Measurements from ENCODE around the gene C19orf67. TPM values are rescaled to one million over a fixed set of nuclear protein-coding genes. Genes with fewer than 3 reads are reported as not detected.

C19orf67 gene
- total and polyA plus RNA-seq, 2 of the 13 experiments (the other 11 are each of a cell fraction or from before 2014, with no cell fraction given): 0.11 to 0.32 TPM

DNA sequence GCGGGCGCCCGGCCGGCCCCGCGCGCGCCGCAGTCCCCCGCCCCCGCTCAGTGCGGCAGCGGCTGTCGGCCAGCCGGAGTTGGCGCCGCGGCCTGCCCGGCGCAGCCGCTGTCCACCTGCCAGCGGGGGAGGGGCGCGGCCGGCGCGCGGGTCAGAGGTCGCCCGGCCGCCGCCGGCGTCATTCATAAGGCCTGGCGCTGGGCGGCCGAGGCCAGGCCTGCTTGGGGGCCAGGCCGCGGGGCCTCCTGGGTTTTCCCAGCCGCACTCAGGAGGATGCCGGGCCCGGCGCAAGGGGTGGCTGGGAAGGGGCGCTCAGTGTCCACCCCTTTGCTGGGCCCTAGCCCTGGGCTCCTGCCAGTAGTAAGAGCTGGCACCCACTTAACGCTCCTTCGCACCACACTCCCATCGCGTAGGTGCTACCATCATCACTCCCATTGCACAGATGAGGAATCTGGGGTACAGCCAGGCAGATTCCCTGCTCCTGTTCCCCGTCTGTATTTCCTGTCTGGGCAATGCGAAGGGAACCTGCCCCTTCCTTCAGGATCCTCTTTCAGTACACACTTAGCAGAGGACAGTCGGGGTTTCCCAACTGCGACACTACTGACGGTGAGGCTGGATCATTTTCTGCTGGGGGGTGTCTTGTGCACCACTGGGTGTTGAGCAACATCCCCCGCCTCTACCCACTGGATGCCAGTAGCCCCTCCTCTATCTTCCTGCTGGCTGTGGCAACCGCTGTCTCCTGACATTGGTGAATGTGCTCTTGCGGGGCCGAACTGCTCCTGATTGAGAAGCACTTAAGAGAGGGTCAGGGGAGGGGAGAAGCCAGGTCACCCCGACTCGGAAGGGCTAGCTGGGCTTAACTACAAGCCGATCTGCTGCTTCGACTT, 32.8 kb upstream of the C19orf67 start (continued):
- TF ChIP-seq, protein P1, sequence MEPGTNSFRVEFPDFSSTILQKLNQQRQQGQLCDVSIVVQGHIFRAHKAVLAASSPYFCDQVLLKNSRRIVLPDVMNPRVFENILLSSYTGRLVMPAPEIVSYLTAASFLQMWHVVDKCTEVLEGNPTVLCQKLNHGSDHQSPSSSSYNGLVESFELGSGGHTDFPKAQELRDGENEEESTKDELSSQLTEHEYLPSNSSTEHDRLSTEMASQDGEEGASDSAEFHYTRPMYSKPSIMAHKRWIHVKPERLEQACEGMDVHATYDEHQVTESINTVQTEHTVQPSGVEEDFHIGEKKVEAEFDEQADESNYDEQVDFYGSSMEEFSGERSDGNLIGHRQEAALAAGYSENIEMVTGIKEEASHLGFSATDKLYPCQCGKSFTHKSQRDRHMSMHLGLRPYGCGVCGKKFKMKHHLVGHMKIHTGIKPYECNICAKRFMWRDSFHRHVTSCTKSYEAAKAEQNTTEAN (CRISPR knock-in tag; conservative IDR thresholded peaks at IDR 0.05): peak; percentile 74; the same call in 1 of the 2 replicates
- no peak for TF ChIP-seq JUND (CRISPR knock-in tag; IDR thresholded peaks at IDR 0.05)
- TF ChIP-seq, protein P2, sequence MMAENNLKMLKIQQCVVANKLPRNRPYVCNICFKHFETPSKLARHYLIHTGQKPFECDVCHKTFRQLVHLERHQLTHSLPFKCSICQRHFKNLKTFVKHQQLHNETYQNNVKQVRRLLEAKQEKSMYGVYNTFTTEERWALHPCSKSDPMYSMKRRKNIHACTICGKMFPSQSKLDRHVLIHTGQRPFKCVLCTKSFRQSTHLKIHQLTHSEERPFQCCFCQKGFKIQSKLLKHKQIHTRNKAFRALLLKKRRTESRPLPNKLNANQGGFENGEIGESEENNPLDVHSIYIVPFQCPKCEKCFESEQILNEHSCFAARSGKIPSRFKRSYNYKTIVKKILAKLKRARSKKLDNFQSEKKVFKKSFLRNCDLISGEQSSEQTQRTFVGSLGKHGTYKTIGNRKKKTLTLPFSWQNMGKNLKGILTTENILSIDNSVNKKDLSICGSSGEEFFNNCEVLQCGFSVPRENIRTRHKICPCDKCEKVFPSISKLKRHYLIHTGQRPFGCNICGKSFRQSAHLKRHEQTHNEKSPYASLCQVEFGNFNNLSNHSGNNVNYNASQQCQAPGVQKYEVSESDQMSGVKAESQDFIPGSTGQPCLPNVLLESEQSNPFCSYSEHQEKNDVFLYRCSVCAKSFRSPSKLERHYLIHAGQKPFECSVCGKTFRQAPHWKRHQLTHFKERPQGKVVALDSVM (CRISPR knock-in tag; IDR thresholded peaks at IDR 0.05): 0 out of 2 replicates have a peak, but pooled peaks have one; percentile 17
- no peak for TF ChIP-seq ZNF234 (CRISPR knock-in tag; conservative IDR thresholded peaks at IDR 0.05)
- TF ChIP-seq, protein P3, sequence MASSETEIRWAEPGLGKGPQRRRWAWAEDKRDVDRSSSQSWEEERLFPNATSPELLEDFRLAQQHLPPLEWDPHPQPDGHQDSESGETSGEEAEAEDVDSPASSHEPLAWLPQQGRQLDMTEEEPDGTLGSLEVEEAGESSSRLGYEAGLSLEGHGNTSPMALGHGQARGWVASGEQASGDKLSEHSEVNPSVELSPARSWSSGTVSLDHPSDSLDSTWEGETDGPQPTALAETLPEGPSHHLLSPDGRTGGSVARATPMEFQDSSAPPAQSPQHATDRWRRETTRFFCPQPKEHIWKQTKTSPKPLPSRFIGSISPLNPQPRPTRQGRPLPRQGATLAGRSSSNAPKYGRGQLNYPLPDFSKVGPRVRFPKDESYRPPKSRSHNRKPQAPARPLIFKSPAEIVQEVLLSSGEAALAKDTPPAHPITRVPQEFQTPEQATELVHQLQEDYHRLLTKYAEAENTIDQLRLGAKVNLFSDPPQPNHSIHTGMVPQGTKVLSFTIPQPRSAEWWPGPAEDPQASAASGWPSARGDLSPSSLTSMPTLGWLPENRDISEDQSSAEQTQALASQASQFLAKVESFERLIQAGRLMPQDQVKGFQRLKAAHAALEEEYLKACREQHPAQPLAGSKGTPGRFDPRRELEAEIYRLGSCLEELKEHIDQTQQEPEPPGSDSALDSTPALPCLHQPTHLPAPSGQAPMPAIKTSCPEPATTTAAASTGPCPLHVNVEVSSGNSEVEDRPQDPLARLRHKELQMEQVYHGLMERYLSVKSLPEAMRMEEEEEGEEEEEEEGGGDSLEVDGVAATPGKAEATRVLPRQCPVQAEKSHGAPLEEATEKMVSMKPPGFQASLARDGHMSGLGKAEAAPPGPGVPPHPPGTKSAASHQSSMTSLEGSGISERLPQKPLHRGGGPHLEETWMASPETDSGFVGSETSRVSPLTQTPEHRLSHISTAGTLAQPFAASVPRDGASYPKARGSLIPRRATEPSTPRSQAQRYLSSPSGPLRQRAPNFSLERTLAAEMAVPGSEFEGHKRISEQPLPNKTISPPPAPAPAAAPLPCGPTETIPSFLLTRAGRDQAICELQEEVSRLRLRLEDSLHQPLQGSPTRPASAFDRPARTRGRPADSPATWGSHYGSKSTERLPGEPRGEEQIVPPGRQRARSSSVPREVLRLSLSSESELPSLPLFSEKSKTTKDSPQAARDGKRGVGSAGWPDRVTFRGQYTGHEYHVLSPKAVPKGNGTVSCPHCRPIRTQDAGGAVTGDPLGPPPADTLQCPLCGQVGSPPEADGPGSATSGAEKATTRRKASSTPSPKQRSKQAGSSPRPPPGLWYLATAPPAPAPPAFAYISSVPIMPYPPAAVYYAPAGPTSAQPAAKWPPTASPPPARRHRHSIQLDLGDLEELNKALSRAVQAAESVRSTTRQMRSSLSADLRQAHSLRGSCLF (CRISPR knock-in tag; IDR thresholded peaks at IDR 0.05; ENCODE audit: borderline replicate concordance): no peak
- 0 out of 2 replicates have a peak, but pooled peaks have one; percentile 77 for TF ChIP-seq ZNF572 (CRISPR knock-in tag; IDR thresholded peaks at IDR 0.05)
- TF ChIP-seq BRD4 (CRISPR knock-in tag; IDR thresholded peaks at IDR 0.05): no peak
- peak; percentile 68; the same call in 1 of the 2 replicates for TF ChIP-seq SMAD3 (CRISPR knock-in tag; IDR thresholded peaks at IDR 0.05)
- TF ChIP-seq TOPORS (CRISPR knock-in tag; IDR thresholded peaks at IDR 0.05): 0 out of 2 replicates have a peak, but pooled peaks have one; percentile 25
- no peak for TF ChIP-seq NFATC3 (CRISPR knock-in tag; IDR thresholded peaks at IDR 0.05)
- TF ChIP-seq RARA (CRISPR knock-in tag; IDR thresholded peaks at IDR 0.05): no peak
- no peak for TF ChIP-seq ZKSCAN1 (IDR thresholded peaks at IDR 0.05; ENCODE audit: low read length)
- TF ChIP-seq ZNF138 (CRISPR knock-in tag; IDR thresholded peaks at IDR 0.05; ENCODE audit: low read depth): peak; percentile 48; the same call in 1 of the 2 replicates
- TF ChIP-seq ZNF350 (CRISPR knock-in tag; IDR thresholded peaks at IDR 0.05; ENCODE audit: borderline replicate concordance, low read depth): no peak; the same call in 1 of the 2 replicates
- no peak for TF ChIP-seq HNRNPH1 (optimal IDR thresholded peaks at IDR 0.05; ENCODE audit: low read depth, low read length)
- TF ChIP-seq STAG1 (CRISPR knock-in tag; IDR thresholded peaks at IDR 0.05): no peak
